ENCODE measurements around the gene ZNF227. TPM values are rescaled to one million over a fixed set of nuclear protein-coding genes. Genes with fewer than 3 reads are reported as not detected.
A peak's percentile ranks its signal among the peaks of the same experiment; 100 is the strongest.
"Not testable (repeated sequence)": the region's sequence is repeated elsewhere in the genome, so short reads cannot be mapped to it uniquely, and the experiment has no call there.

Gene ZNF227
- total and polyA plus RNA-seq, 8 donors, result 2.9 to 9.7 (median 7.2) TPM

DNA sequence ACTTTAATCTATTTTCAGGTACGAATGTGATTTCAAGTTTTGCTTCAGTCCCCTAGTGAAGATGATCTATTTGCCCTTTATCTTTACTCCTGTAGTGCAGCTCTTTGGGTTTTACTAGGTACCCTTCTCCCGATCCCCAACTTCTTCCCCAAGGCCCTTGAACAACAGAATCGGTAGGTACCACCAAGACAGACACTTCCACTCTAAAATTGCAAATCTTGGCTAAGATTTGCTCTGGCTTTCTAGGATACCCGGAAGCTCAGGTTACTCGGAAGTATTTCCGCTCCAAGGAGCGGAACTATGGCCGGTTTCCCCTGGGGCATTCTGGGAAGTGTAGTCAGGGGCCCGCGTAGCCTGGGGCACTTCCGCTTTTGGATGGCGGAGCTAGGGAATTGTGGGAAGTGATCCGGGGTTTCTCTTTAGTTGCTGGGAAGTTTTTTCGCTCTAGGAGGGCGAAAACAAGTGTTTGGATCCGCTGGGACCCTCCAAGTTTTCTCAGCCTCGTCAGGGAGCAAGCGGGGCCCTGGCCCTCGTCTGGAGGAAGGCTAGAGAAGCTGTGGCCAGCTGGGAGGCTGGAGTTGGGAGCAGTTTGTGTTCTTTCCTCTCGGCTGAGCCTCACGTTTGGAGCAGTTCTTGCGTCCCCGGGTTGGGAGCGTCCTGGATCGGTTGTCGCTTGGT lies 5.1 kb upstream of the ZNF227 start:
- Histone ChIP-seq H3K27me3 (no peaks in the 10 kb centered on the region), H3K4me1 (peaks cover 0 to 5% (median 0%) of the 10 kb centered on the region in 3 donors), H3K4me3 (peak overlapping the region; percentile 47 to 66 (median 55)), H3K9me3 (no peaks in the 10 kb centered on the region), H3K27ac (peak overlapping the region; percentile 12 to 84 (median 68)), H3K36me3 (no peaks in the 10 kb centered on the region)
- FAIRE-seq (peak; percentile 74), ATAC-seq (peak; percentile 93 to 98 (median 97)), DNase-seq (peak; percentile 81 to 92 (median 86))
- TF ChIP-seq, protein P1, sequence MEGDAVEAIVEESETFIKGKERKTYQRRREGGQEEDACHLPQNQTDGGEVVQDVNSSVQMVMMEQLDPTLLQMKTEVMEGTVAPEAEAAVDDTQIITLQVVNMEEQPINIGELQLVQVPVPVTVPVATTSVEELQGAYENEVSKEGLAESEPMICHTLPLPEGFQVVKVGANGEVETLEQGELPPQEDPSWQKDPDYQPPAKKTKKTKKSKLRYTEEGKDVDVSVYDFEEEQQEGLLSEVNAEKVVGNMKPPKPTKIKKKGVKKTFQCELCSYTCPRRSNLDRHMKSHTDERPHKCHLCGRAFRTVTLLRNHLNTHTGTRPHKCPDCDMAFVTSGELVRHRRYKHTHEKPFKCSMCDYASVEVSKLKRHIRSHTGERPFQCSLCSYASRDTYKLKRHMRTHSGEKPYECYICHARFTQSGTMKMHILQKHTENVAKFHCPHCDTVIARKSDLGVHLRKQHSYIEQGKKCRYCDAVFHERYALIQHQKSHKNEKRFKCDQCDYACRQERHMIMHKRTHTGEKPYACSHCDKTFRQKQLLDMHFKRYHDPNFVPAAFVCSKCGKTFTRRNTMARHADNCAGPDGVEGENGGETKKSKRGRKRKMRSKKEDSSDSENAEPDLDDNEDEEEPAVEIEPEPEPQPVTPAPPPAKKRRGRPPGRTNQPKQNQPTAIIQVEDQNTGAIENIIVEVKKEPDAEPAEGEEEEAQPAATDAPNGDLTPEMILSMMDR (IDR thresholded peaks at IDR 0.05), result no peak
- 4% methylated on average over 26 of the region's 26 CpGs for WGBS, 2 donors
- intact Hi-C loops (cut with DNase I), result no loop called here

DNA sequence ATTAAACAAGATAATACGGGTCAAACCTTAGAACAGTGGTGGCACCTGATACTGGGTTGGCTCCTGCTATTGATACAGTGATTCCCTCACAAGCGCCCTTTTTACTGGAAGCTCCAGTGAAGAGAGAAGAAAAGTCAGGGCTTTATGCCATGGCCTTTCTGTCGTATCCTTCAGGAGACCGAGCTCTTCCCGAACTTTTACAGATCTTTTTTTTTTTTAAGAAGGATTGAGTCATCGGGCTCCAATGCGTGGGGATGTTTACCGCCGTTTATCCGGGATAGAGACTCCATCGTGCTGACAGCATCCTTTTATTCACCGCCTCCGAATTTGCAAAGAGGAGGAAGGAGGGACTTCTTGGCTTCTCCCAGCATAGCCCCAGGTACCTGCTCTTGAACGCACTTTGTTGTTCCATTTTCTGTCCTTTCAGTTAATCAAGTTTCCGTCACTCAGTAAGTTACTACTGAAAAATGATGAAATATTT lies 574 bp downstream of the ZNF227 start:
- H3K27ac ChIP-seq, result peak overlapping the region in 3 of 4 donors; percentile 46 to 83 (median 73)
- intact Hi-C loops (cut with DNase I), result no loop called here
- 4% methylated on average over 15 of the region's 15 CpGs for WGBS, 2 donors
- no peaks in the 10 kb centered on the region for H3K9me3 ChIP-seq
- TF ChIP-seq, protein P1 (IDR thresholded peaks at IDR 0.05), result no peak
- H3K4me3 ChIP-seq, result peak overlapping the region; percentile 36 to 76 (median 68)
- H3K27me3 ChIP-seq, result no peaks in the 10 kb centered on the region
- peaks cover under 1 to 5% (median 3%) of the 10 kb centered on the region in 3 donors for H3K36me3 ChIP-seq
- ATAC-seq (peak; percentile 18 to 61 (median 43)), FAIRE-seq (no peak), DNase-seq (no peak)
- H3K4me1 ChIP-seq, result peaks cover 0 to 4% (median under 1%) of the 10 kb centered on the region in 3 donors

DNA sequence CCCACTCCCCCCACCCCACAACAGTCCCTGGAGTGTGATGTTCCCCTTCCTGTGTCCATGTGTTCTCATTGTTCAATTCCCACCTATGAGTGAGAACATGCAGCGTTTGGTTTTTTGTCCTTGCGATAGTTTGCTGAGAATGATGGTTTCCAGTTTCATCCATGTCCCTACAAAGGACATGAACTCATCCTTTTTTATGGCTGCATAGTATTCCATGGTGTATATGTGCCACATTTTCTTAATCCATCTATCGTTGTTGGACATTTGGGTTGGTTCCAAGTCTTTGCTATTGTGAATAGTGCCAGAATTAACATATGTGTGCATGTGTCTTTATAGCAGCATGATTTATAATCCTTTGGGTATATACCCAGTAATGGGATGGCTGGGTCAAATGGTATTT lies 7.6 kb downstream of the ZNF227 start:
- intact Hi-C loops (cut with DNase I); H3K4me3 ChIP-seq; H3K27me3 ChIP-seq; H3K4me1 ChIP-seq; DNase-seq; H3K27ac ChIP-seq; ATAC-seq; FAIRE-seq; H3K9me3 ChIP-seq: not testable (repeated sequence)
- H3K36me3 ChIP-seq, result peaks cover 4 to 18% (median 7%) of the 10 kb centered on the region in 3 donors
- 93 to 100% methylated on average over 2 of the region's 3 CpGs for WGBS, 2 donors

DNA sequence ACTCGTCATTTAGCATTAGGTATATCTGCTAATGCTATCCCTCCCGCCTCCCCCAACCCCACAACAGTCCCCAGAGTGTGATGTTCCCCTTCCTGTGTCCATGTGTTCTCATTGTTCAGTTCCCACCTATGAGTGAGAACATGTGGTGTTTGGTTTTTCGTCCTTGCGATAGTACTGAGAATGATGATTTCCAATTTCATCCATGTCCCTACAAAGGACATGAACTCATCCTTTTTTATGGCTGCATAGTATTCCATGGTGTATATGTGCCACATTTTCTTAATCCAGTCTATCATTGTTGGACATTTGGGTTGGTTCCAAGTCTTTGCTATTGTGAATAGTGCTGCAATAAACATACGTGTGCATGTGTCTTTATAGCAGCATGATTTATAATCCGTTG lies 8.4 kb downstream of the ZNF227 start:
- H3K27ac ChIP-seq; H3K4me3 ChIP-seq; intact Hi-C loops (cut with DNase I); H3K4me1 ChIP-seq; H3K27me3 ChIP-seq; H3K9me3 ChIP-seq; DNase-seq; ATAC-seq; FAIRE-seq: not testable (repeated sequence)
- peaks cover 4 to 18% (median 7%) of the 10 kb centered on the region in 3 donors for H3K36me3 ChIP-seq
- WGBS, 2 donors, result 96 to 100% methylated on average over 6 of the region's 6 CpGs

DNA sequence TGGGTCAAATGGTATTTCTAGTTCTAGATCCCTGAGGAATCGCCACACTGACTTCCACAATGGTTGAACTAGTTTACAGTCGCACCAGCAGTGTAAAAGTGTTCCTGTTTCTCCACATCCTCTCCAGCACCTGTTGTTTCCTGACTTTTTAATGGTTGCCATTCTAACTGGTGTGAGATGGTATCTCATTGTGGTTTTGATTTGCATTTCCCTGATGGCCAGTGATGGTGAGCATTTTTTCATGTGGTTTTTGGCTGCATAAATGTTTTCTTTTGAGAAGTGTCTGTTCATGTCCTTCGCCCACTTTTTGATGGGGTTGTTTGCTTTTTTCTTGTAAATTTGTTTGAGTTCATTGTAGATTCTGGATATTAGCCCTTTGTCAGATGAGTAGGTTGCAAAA lies 9.0 kb downstream of the ZNF227 start:
- intact Hi-C loops (cut with DNase I); H3K27ac ChIP-seq; H3K9me3 ChIP-seq; H3K4me1 ChIP-seq; DNase-seq; H3K4me3 ChIP-seq; FAIRE-seq; H3K27me3 ChIP-seq; ATAC-seq: not testable (repeated sequence)
- WGBS, 2 donors, result 98 to 100% methylated on average over 3 of the region's 3 CpGs
- peaks cover 4 to 18% (median 7%) of the 10 kb centered on the region in 3 donors for H3K36me3 ChIP-seq

DNA sequence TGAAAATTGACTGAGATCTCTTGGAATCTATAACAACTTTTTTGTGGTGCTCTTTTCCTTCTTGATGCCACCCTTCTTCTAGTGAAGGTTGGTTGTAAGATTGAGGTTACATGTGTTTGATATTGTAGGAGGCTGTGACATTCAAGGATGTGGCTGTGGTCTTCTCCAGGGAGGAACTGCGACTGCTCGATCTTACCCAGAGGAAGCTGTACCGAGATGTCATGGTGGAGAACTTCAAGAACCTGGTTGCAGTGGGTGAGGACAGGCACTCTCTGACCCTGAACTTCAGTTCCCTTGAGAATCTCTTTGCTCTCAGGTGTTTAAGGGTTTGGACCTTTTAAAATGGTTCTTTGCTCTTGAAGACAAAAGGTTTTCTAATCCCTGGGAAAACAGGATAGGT lies 16.0 kb downstream of the ZNF227 start:
- no peak overlapping the region for H3K4me3 ChIP-seq
- no peaks in the 10 kb centered on the region for H3K4me1 ChIP-seq
- peaks cover 12 to 57% (median 30%) of the 10 kb centered on the region in 3 donors for H3K36me3 ChIP-seq
- H3K9me3 ChIP-seq, result peaks cover 0 to 3% (median 0%) of the 10 kb centered on the region in 4 donors
- intact Hi-C loops (cut with DNase I), result no loop called here
- no peaks in the 10 kb centered on the region for H3K27me3 ChIP-seq
- no peak for ATAC-seq
- WGBS, 2 donors, result 94 to 98% methylated on average over 3 of the region's 3 CpGs
- TF ChIP-seq, protein P1 (IDR thresholded peaks at IDR 0.05), result no peak
- H3K27ac ChIP-seq, result no peak overlapping the region
- DNase-seq, result no peak
- no peak for FAIRE-seq

Data from pancreas (tissue), 10 donors.